ENCODE data around the gene RYR1. TPM values are rescaled to one million over a fixed set of nuclear protein-coding genes. Genes with fewer than 3 reads are reported as not detected.
"Not testable (repeated sequence)": the region's sequence is repeated elsewhere in the genome, so short reads cannot be mapped to it uniquely, and the experiment has no call there.

Gene RYR1
- polyA plus RNA-seq, 4 donors = 4.5 to 5.0 (median 4.8) TPM

DNA sequence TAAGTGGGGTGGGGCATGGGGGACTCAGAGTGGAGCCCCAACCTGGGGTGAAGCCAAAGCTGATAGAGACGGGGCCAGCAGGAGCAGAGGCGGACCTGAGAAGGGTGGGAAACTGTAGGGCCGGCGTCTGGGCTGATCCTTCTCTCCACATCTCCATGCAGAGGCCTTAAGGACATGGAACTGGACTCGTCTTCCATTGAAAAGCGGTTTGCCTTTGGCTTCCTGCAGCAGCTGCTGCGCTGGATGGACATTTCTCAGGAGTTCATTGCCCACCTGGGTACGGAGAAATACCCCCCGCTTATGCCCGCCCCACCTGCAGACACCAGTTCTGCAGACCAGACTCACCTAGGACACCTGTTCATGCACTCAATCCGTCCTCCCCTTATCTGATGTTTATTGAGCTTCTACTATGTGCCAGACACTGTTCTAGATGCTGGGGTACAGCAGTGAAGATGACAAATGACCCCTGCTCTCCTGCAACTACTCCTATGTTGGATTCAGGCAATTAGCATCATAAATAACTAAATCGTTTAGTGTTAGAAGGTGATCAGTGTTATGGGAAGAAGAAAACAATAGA is 74.1 kb downstream of the RYR1 start:
- no peak for DNase-seq (ENCODE audit: low read depth in 4 of 4, low spot score in 3 of 4)

GRCh38 chr19:38508507-38508906 is 75.0 kb downstream of the RYR1 start:
- no peak for DNase-seq (ENCODE audit: low read depth in 4 of 4, low spot score in 3 of 4)

DNA sequence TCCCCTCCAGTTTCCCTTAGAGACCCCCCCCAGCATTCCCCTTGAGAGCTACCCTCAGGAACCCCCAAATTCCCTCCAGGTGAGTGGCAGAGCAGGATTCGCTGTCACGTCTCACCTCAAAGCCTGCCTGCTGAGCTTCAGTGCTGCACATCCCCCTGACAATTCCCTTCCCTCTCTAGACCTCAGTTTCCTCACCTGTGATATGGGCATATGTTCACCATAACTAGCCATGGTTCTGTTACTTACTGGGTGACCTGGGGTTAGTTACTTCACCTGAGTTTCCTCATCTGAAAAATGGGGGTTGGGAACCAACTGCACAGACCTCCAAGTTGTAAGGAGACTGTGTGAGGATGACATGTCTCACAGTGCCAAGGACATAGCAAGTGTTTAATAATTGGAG is 75.5 kb downstream of the RYR1 start:
- DNase-seq (ENCODE audit: low read depth in 4 of 4, low spot score in 3 of 4) = no peak

- no peak for DNase-seq (ENCODE audit: low read depth in 4 of 4, low spot score in 3 of 4)
Measured at GRCh38 chr19:38511074-38511708, 77.7 kb downstream of the RYR1 start.

GRCh38 chr19:38512277-38512676 is 78.8 kb downstream of the RYR1 start:
- DNase-seq (ENCODE audit: low read depth in 4 of 4, low spot score in 3 of 4) = no peak

DNA sequence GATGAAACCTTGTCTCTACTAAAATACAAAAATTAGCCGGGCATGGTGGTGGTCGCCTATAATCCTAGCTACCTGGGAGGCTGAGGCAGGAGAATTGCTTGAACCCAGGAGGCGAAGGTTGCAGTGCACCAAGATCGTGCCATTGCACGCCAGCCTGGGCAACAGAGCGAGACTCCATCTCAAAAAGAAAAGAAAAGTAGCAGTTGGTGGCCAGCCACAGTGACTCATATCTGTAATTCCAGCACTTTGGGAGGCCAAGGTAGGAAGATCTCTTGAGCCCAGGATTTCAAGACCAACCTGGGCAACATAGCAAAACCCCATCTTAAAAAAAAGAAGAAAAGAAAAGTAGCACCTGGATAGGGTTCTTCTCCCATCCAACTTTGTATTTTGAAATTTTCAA is 79.7 kb downstream of the RYR1 start:
- DNase-seq (ENCODE audit: low read depth in 4 of 4, low spot score in 3 of 4) = not testable (repeated sequence)

GRCh38 chr19:38513762-38514167 is 80.3 kb downstream of the RYR1 start:
- DNase-seq (ENCODE audit: low read depth in 4 of 4, low spot score in 3 of 4) = no peak

- peak; percentile 28 to 58 (median 46) for DNase-seq (ENCODE audit: low read depth in 4 of 4, low spot score in 3 of 4)
Measured at GRCh38 chr19:38514812-38515633, 81.5 kb downstream of the RYR1 start.

GRCh38 chr19:38515896-38516295 is 82.4 kb downstream of the RYR1 start:
- DNase-seq (ENCODE audit: low read depth in 4 of 4, low spot score in 3 of 4) = no peak

GRCh38 chr19:38516802-38517201 is 83.3 kb downstream of the RYR1 start:
- no peak for DNase-seq (ENCODE audit: low read depth in 4 of 4, low spot score in 3 of 4)

DNA sequence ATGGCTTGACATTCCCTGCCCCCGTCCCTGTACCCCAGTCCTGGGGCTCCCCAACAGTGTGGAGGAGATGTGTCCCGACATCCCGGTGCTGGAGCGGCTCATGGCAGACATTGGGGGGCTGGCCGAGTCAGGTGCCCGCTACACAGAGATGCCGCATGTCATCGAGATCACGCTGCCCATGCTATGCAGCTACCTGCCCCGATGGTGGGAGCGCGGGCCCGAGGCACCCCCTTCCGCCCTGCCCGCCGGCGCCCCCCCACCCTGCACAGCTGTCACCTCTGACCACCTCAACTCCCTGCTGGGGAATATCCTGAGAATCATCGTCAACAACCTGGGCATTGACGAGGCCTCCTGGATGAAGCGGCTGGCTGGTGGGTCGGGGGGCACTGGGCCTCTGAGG is 83.8 kb downstream of the RYR1 start:
- no peak for DNase-seq (ENCODE audit: low read depth in 4 of 4, low spot score in 3 of 4)

DNA sequence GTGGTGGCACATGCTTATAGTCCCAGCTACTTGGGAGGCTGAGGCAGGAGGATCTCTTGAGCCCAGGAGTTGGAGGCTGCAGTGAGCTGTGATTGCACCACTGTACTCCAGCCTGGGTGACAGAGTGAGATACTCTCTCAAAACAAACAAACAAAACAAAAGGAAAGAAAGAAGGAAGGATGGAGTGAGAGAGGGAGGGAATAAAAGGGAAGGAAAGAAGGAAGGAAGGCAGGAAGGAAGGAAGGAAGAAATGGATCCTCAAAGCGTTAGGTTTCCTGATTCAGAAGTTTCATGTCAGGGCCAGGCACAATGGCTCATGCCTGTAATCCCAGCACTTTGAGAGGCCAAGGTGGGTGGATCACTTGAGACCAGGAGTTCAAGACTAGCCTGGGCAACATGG is 84.5 kb downstream of the RYR1 start:
- not testable (repeated sequence) for DNase-seq (ENCODE audit: low read depth in 4 of 4, low spot score in 3 of 4)

DNA sequence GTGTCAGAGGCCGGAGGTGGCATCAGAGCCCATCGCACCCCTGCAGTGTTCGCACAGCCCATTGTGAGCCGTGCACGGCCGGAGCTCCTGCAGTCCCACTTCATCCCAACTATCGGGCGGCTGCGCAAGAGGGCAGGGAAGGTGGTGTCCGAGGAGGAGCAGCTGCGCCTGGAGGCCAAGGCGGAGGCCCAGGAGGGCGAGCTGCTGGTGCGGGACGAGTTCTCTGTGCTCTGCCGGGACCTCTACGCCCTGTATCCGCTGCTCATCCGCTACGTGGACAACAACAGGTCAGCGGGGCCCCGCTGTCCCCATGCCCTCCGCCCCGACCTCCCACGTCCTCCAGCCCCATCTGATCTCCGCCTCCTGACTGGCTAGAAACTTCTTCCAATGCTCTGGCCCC is 85.7 kb downstream of the RYR1 start:
- DNase-seq (ENCODE audit: low read depth in 4 of 4, low spot score in 3 of 4) = no peak

DNA sequence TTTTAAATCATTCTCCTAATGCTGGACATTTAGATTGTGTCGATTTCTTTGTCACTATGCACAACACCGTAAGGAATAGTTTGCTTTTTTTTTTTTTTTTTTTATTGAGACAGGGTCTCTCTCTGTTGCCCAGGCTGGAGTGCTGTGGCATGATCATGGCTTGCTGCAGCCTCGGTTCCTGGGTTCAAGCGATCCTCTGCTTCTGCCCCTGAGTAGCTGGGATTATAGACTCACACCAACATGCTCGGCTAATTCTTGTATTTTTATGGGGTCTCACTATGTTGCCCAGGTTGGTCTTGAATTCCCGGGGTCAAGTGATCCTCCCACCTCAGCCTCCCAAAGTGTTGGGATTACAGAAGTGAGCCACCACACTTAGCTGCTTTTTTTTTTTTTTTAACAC is 86.5 kb downstream of the RYR1 start:
- DNase-seq (ENCODE audit: low read depth in 4 of 4, low spot score in 3 of 4) = no peak

- no peak for DNase-seq (ENCODE audit: low read depth in 4 of 4, low spot score in 3 of 4)
Measured at GRCh38 chr19:38522915-38523314, 89.4 kb downstream of the RYR1 start.

DNA sequence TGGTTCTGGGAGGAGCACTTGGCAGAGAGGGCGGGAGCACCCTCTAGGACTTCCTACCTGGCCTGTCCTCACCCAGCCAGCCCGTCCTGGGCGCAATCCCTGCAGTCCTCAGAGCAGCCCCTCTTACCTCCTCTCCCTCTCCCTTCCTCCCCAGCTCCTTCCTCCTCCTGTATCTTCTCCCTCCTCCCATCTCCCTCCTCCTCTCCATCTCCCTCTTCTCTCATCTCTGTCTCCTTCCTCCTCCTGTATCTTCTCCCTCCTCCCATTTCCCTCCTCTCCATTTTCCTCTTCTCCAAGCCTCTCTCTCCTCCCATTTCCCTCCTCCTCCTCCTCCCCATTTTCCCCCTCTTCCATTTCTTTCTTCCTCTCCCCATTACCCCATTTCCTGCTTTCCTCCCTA is 89.8 kb downstream of the RYR1 start:
- DNase-seq (ENCODE audit: low read depth in 4 of 4, low spot score in 3 of 4) = no peak

DNA sequence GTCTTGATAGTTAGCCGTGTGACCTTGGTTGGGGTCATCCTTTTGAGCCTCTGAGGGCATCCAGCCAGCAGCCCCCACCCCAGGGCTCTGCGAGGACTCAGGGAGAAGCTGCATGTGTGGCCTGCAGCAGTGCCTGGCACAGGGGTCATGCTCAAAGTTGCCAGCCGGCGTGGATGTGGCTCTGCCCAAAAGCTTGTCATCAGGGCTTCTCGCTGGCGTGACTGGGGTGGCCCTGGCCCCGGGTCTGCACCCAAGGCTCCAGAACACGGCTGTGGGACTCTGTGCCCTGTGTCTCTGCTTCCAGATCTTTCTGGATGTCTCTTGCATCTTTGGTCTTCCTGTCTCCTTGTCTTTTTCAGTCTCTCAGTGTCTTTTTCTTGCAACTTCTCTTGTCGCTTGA is 90.9 kb downstream of the RYR1 start:
- DNase-seq (ENCODE audit: low read depth in 4 of 4, low spot score in 3 of 4) = no peak

GRCh38 chr19:38524994-38525634 is 91.6 kb downstream of the RYR1 start:
- DNase-seq (ENCODE audit: low read depth in 4 of 4, low spot score in 3 of 4) = no peak

GRCh38 chr19:38526430-38526829 is 92.9 kb downstream of the RYR1 start:
- DNase-seq (ENCODE audit: low read depth in 4 of 4, low spot score in 3 of 4) = no peak

GRCh38 chr19:38527466-38528136 is 94.1 kb downstream of the RYR1 start:
- DNase-seq (ENCODE audit: low read depth in 4 of 4, low spot score in 3 of 4) = no peak

GRCh38 chr19:38528213-38528755 is 94.8 kb downstream of the RYR1 start:
- DNase-seq (ENCODE audit: low read depth in 4 of 4, low spot score in 3 of 4) = no peak

Data from right renal pelvis (tissue), 4 donors.